ENCODE data around the gene TRMT1. TPM values are rescaled to one million over a fixed set of nuclear protein-coding genes. Genes with fewer than 3 reads are reported as not detected.
A peak's percentile ranks its signal among the peaks of the same experiment; 100 is the strongest.

Gene TRMT1
- total and polyA plus RNA-seq, 4 donors: 14.4 to 48.2 (median 43.8) TPM

DNA sequence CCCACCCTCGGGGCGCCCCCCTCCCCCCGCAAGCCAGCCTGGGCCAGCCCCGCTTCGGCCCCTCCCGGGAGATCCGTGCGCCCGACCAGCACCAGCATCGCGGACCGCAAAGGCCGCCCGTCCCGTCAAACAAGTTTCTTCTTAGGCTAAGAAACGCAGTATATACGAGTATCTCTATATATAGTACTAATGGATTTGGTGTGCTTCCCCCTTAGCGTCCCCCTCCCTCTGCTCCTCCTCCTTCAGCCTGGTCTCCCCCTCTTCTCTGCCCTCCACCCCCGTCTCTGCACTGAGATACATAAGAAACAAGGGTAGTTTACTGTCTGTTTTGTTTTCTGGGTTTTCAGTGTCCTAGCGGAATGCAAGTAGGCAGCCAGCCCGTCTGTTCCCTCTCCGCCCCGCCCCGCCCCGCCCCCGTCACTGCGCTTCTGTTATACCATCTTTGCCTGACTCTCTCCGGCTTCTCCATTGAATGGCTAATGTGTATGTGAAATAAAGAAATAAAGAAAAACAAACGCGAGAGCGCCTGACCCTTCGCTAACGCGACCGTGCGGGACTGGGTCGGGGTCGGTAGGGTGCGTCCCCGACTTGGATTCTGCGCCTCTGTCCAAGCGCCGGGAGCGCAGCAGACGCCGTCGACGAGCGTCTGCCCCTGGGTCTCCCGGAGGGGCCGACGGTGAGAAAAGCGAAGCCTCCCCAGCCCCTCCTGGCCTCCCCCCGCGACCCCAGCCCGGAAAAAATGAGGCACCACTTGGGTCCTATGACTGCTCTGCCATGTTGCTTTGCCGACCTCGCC lies 18.1 kb downstream of the TRMT1 start:
- ATAC-seq (ENCODE audit: insufficient read depth, low FRiP score) (no peak), DNase-seq (peak; percentile 72 to 79 (median 75))
- peak overlapping the region; percentile 22 for H3K4me3 ChIP-seq
- no peak overlapping the region for H3K9ac ChIP-seq (ENCODE audit: insufficient read depth in 1 of 2, low read length in 2 of 2)
- H3K4me1 ChIP-seq (ENCODE audit: control insufficient read depth in 5 of 5, insufficient read depth in 5 of 5, low read length in 5 of 5): peaks cover 0 to 29% (median 5%) of the 10 kb centered on the region in 5 donors
- H3K27ac ChIP-seq (ENCODE audit: low read depth in 1 of 2, low read length in 1 of 2): peak overlapping the region; percentile 87 to 96
- peaks cover 3 to 16% (median 3%) of the 10 kb centered on the region in 4 donors for H3K36me3 ChIP-seq (ENCODE audit: control insufficient read depth in 4 of 4, insufficient read depth in 4 of 4, low read length in 4 of 4)
- no peak for TF ChIP-seq CTCF (IDR thresholded peaks at IDR 0.05; ENCODE audit: control extremely low read depth, extremely low read depth)
- no peaks in the 10 kb centered on the region for H3K27me3 ChIP-seq (ENCODE audit: control insufficient read depth in 3 of 3, insufficient read depth in 3 of 3, low read length in 2 of 3)
- no peaks in the 10 kb centered on the region for H3K9me3 ChIP-seq (ENCODE audit: control insufficient read depth in 4 of 4, insufficient read depth in 3 of 4, low read length in 3 of 4)
- WGBS, 2 donors: 3 to 12% methylated on average over 56 to 58 of the region's 58 CpGs

GRCh38 chr19:13097463-13098258 lies 18.9 kb downstream of the TRMT1 start:
- Histone ChIP-seq H3K36me3 (ENCODE audit: control insufficient read depth in 4 of 4, insufficient read depth in 4 of 4, low read length in 4 of 4) (peaks cover 3 to 16% (median 3%) of the 10 kb centered on the region in 4 donors), H3K4me1 (ENCODE audit: control insufficient read depth in 5 of 5, insufficient read depth in 5 of 5, low read length in 5 of 5) (peaks cover 0 to 27% (median 5%) of the 10 kb centered on the region in 5 donors), H3K27me3 (ENCODE audit: control insufficient read depth in 3 of 3, insufficient read depth in 3 of 3, low read length in 2 of 3) (no peaks in the 10 kb centered on the region), H3K9me3 (ENCODE audit: control insufficient read depth in 4 of 4, insufficient read depth in 3 of 4, low read length in 3 of 4) (no peaks in the 10 kb centered on the region), H3K9ac (ENCODE audit: insufficient read depth in 1 of 2, low read length in 2 of 2) (no peak overlapping the region), H3K4me3 (no peak overlapping the region), H3K27ac (ENCODE audit: low read depth in 1 of 2, low read length in 1 of 2) (peak overlapping the region in 1 of 2 donors; percentile 72)
- TF ChIP-seq CTCF (IDR thresholded peaks at IDR 0.05; ENCODE audit: control extremely low read depth, extremely low read depth): no peak
- no peak for ATAC-seq (ENCODE audit: insufficient read depth, low FRiP score)
- 8 to 18% methylated on average over 55 to 69 of the region's 69 CpGs for WGBS, 2 donors
- DNase-seq: no peak

DNA sequence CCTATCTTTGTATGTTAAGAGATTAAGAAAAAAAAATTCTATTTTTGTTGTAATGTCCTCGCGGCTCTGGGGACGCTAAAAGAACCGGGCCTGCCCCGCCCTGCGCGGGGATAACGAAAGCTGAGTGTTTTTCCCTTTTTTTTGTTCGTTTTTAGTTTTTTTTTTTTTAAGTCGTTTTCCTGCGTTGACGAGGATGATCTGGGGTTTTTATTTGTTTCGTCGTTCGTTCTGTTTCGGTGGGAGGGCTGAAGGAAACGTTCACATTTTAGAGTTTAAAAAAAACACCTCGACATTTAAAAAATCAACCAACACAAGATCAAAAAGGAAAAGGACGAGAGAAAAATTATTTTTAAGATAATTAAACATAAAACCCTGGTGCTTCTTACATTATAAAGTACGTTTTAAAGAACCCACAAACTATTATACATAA lies 19.5 kb downstream of the TRMT1 start:
- TF ChIP-seq CTCF (IDR thresholded peaks at IDR 0.05; ENCODE audit: control extremely low read depth, extremely low read depth): no peak
- 15 to 47% methylated on average over 20 of the region's 20 CpGs for WGBS, 2 donors
- H3K4me3 ChIP-seq: no peak overlapping the region
- H3K27me3 ChIP-seq (ENCODE audit: control insufficient read depth in 3 of 3, insufficient read depth in 3 of 3, low read length in 2 of 3): no peaks in the 10 kb centered on the region
- peaks cover 3 to 16% (median 3%) of the 10 kb centered on the region in 4 donors for H3K36me3 ChIP-seq (ENCODE audit: control insufficient read depth in 4 of 4, insufficient read depth in 4 of 4, low read length in 4 of 4)
- no peak overlapping the region for H3K9ac ChIP-seq (ENCODE audit: insufficient read depth in 1 of 2, low read length in 2 of 2)
- H3K9me3 ChIP-seq (ENCODE audit: control insufficient read depth in 4 of 4, insufficient read depth in 3 of 4, low read length in 3 of 4): no peaks in the 10 kb centered on the region
- no peak for ATAC-seq (ENCODE audit: insufficient read depth, low FRiP score)
- H3K27ac ChIP-seq (ENCODE audit: low read depth in 1 of 2, low read length in 1 of 2): no peak overlapping the region
- no peak for DNase-seq
- H3K4me1 ChIP-seq (ENCODE audit: control insufficient read depth in 5 of 5, insufficient read depth in 5 of 5, low read length in 5 of 5): peaks cover 0 to 26% (median 11%) of the 10 kb centered on the region in 5 donors
